Activated CD8-positive, alpha-beta memory T cell treated with anti-CD3 and anti-CD28 coated beads, Interleukin-2, amount 50 U/mL, for 4 hours (primary cell): Measurements from ENCODE around the gene CEP41.

Experiments used
- DNase-seq: peaks from one replicate; pipeline ENCODE4 v3.0.0-alpha.2; 2020

CEP41 gene

DNA sequence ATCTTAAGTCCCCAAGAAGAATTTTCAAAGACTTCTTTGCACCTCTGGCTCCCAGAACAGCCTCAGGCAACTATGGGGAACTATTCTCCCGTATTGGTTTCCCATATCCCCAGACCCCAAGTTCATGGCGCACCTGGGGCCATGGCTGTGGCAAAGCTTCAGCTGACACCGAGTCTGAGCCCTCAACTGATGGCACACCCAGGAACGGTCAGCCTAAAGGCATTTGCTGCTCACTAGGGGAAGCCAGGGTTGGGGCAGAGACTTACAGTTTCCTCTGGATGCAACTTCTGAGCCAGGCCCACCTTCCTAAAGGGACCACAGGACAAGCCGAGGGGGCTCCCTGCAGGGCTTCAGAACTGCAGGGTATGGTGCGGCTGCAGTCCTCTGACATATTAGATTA lies 74.3 kb downstream of the CEP41 start:
- peak; percentile 9 for DNase-seq

DNA sequence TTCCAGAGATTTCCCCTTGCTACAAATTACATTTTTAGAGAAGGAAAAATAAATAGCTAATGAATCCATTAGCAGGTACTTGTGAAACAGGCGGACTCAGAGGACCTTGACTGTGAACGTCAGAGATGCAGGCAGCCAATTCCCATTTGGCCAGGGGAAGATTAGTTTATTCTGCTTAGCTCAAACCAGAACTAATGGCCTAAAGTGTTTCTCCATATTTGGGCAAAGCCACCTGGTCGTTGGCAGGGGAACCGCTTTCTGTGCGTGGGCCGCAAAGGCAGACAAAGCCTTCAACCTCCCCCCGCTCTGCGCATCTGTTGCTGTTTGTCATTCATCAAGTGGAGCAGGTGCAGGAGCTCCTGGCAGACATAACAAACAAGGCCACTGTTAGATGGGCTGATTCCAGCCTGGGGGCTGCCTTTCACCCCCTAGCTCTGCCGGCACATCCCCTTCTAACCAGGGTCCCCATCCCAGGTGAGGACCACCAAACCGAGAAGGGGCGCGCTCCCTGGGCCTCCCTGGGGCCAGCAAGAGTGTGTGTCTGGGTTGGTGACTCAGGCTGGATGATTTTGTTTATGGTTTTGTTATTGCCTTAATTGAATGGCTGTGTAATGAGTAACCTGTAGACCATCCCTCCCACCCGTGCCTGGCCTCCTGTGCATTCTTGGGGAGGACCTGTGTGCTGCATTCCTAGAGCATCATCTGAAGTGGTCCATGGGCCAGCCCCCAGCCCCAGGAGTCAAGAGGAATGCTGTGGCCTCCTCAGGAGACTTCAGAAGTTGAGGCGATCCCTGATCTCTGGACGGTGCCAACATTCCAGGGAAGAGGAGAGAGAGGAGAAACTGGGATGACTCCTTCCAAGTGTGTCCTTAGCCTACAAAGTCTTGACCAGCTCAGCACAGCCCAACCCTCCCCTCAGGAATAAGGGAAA lies 75.0 kb downstream of the CEP41 start:
- DNase-seq, result no peak

DNA sequence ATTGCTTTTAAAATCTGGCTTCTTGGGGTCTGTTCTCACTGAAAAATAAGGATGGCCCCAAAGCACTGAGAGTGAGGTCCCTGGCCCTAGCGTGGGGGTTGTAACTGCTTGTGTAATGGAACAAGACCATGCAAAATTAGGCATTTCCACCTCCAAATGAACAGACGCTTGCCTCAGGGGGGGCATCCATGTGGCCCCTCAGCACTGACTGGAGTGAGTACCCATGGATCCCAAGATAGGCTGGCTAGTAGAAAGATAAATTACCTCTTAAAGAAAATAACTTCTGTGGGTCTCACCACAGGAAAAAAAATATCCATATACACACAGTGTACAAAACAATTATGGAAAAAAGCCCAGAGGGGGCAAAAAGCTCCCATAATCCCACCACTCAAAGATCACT lies 75.7 kb downstream of the CEP41 start:
- no peak for DNase-seq

DNA sequence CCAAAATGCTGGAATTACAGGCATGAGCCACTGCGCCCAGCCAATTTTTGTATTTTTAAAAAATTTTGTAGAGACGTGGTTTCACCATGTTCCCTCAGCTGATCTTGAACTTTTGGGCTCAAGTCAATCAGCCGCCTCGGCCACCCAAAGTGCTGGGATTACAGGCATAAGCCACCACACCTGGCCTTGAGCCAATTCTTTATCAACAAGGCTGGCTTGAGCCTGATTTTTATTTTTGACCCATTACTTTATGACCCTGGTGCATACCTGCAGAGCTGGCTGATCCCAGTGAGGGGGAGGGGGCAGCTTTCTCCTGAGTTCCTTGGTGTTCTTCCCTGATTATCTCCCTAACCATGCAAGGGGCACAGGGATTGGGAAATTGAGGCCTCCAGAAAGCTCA lies 76.4 kb downstream of the CEP41 start:
- DNase-seq, result no peak

DNA sequence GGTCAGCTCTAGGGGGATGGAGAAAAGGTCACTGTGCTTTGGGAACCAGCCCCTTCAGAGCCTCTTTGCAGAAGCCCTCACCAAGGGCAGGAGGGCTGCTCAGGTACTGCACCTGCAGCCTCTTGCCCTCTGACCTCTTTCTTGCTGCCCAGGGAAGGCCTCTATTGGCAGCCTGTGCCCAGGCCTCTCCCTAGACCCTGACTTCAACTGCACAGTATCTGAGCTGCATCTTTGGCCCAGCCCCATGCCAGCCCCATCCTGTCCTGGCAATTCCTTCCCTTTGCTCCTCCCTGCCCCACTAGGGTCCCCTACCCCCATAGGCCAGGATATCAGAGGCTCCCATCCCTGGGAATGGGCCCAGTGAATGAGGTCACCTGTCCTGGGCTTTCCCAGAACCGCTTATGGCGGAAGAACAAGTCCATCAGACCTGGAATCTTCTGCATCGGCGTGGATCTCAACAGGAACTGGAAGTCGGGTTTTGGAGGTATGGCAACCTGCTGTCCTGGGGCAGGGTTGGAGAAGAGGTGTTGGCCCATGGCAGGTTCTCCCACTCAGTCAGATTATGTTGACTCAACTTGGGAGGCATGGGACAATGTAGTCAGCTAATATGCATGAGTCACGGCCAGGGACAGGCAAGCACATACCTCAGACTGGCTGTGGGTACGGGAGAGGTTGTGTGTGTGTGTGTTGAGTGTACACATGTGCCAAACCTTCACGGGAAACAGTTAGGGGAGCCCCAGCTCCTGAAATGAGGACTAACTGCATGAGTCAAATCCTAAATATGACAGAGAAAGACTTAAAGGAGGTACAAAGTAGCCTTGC lies 77.6 kb downstream of the CEP41 start:
- DNase-seq, result no peak

DNA sequence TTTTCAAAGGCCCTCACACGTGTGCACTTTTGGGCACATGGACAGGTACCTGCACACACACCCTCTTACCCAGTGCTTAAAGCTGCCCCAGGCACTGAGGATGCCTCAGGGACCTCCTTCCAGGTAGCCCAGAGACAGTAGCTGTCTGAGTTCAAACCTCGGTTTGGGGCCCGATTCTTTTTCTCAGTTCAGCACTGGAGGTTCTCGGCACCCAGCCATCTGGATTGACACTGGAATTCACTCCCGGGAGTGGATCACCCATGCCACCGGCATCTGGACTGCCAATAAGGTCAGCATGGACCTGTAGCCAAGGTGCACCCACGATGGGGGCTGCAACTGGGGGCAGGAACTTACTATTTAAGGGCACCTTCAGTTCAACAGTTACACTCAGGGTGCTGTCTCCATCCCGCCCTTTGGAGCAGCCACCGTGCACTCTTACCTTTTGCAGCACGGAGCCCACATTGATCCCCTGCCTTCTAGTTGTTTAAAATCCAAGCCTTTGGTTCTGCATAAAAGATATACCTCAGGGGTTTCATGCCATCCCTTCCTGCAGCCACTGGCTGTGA lies 78.5 kb downstream of the CEP41 start:
- DNase-seq, result no peak

DNA sequence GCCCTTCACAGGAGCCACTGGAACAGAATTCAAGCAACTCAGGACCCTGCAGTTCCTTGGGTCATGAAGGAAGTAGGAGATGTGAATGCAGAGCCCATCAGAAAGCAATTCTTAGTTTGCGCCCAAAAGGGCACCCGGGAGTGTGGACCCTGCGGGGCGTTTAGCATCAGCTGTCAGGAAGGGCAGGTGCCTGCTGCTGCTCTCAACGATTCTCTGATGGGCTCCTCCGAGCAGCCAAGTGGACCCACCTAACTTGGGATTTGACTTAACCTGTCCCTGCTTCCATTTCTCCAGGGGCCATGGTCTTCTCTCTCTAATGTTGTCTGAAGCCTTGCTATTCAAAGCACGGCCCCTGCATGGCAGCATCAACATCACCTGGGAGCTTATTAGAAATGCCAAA lies 79.1 kb downstream of the CEP41 start:
- no peak for DNase-seq

DNA sequence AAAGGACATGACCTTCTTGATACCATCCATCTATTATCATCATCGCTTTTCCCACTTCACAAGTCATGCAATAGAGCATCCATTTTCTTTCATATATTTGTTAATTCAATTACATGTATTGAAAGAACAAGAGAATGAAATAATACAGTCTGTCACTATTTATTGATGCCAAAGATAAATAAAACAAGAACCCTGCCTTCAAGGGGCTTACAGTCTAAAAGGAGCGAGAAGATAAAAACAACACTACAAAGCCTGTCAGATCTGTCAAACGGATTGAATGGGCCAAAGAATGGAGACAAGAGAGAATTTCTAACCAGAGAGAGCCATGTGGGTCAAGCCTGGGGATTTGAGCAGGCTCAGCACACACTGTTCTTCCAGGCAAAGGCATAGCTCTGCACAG lies 80.3 kb downstream of the CEP41 start:
- no peak for DNase-seq

DNA sequence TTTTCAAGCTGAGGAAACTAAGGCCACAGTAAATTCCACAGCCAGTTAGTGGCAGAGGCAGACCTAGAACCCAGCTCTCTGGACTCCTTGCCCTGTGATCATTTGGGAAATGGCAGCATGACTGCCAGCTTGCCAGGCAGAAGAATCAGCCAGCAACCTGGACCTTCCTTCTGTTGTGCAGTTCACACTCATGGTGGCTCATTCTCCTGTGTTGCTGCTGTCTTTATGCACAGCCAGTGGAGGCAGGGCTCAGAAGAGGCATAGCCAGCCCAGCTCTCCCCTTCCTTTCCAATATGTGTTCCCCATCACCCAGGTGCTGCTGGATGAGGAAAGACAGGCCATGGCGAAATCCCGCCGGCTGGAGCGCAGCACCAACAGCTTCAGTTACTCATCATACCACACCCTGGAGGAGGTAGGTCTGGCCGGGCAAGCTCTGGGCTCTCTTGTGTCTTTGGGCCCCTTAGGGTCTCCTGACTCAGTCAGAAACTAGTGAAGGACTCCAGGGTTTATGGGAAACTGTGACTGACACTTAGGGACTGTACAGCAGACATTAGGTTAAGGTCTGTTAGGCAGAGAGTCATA lies 81.4 kb downstream of the CEP41 start:
- no peak for DNase-seq

DNA sequence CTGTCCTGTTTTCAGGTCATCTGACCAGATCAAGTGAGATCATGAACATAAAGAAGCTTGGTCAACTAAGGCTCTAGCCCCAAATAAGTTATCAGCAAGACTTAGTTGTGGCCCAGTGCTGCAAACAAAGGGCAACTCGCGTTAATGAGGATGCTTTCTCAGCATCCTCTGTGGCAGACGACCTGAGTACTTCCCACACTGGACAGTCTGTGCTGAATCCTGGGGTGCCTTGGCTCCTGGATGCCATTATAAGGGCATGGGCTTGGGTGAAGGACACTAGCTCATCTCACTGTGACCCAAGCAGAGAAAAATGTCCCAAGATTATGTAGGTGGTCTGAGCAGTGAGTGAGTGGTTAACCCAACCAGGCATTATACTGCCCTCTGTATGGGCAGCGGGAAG lies 82.3 kb downstream of the CEP41 start:
- no peak for DNase-seq

DNA sequence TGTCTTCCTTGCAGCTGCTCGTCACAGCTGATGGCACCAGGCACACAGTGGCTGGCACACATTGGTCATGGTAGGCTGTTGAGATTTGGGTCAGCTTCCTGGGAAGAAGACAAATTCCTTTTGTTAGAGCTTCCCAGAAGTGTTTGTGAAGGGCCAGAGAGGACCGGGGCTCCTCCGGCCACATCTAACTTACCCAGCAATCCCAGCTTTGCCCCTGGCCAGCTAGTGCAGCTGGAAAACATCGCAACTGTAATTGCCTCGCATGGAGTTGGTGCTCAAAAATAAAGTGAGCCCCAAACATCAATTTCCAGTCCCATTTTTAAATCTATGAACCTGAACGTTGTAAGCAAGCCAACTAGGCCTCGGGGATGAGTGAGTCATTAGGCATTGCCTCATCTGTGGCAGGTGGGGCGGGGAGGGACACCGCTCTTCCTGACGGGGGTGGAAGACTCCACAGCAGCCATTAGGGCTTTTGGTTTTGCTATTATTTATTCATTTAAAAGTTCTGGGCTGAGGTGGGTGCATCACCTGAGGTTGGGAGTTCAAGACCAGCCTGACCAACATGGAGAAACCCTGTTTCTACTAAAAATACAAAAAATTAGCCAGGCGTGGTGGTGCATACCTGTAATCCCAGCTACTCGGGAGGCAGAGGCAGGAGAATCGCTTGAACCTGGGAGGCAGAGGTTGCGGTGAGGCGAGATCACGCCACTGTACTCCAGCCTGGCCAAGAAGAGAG lies 83.8 kb downstream of the CEP41 start:
- no peak for DNase-seq

DNA sequence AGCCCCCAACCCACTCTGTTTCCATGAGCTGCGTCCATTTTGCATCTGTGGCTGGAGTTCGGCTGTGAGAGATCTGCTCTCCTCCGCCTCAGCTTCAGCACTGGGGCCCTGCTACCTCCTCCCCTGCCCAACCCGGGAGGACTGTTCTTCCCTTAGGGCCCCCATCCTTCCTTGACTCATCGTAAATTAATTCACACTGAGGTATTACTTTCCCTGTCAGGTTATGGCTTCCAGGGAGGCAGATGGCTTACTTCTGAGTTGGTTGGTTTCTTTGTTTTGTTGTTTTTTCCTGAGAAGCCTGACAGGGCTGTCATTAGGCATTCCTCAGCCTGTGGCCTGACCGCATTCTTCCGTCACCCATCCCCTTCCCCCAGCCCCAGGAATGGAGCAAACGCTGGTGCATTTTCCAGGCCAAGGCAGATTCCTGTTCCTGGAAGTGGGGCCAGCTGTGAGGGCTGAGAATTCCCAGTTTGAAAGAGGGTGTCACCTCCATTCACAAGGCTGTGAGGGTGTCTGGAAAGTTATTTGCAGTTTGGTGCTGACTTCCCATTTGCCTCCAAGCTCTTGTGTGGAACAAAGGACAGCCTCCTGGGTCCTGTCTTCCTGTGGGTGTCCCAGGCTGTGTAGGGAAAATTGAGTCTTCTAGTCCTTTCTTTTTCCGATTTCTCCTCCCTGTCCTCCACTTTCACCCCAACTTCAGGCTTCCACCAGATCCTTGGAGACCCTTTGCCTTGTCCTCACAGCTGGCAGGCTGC lies 84.5 kb downstream of the CEP41 start:
- DNase-seq, result no peak

DNA sequence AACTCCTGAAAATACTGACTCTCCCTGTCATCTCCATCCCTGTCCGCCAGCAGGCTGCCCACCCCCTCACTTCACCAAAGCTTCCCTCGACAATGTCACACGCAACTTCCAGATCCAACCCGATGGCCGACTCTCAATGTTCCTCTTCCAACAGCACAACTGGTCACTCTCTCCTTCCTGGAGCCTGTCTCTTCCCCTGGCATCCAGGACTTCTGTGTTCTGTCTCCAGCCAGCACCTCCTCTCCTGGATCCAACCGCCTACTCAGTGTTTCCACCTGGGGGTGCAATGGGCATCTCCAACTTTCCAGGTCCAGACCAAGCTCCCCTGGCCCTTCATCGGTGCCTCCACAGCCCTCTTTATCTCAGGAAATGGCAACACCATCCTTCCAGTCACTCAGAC lies 87.6 kb downstream of the CEP41 start:
- no peak for DNase-seq

DNA sequence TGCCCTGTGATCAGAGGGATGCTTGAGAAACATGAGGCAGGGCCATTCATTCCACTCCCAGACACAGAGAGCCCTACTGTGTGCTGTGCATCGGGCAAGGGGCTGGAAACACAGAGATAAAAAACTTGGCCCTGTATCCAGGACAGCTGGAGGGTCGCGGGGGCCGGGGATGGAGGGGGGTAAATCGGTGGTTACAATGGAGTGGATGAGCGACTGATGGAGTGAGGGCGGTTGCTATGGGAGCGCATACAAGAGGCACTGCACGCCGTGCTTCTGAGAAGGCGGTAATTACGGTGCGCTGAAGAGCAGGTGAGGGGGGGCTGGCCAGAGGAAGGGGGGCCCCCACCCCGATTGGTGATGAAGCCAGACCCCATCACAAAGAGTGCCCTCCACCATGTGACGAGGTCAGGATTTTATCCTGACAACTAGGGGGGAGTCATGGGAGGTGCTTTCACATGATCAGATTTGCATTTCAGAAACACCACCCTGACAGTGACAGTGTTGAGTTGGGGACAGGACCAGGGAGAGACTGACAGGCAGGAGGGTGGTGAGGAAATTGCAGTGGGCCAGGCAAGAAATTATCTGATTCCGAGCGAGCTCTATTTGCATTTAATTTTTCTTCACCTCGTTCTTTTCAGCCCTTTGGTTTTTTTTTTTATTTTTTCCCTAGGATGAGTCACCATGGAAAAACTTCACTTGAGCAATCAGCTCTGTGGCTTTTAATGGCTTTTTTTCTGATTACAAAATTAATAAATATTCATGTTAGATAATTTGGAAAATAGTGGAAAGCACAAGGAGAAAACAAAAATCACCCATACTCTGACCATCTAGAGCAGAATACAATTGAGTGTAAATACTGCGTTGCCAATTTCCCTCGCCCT lies 88.4 kb downstream of the CEP41 start:
- no peak for DNase-seq

DNA sequence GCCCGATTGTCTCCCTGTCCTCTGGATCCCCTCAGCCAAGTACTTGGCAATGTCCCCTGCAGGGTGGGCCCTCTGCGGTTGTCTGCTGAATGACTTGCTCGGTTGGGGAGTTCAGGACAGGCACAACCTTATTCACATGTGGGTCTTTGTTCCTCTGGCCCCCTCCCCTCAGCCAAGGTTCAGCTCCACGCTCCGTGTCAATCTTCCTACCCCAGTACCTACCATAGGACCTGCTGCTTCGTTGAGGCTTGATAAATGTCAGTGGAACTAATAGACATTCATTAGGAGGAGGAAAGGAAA lies 89.1 kb downstream of the CEP41 start:
- no peak for DNase-seq

DNA sequence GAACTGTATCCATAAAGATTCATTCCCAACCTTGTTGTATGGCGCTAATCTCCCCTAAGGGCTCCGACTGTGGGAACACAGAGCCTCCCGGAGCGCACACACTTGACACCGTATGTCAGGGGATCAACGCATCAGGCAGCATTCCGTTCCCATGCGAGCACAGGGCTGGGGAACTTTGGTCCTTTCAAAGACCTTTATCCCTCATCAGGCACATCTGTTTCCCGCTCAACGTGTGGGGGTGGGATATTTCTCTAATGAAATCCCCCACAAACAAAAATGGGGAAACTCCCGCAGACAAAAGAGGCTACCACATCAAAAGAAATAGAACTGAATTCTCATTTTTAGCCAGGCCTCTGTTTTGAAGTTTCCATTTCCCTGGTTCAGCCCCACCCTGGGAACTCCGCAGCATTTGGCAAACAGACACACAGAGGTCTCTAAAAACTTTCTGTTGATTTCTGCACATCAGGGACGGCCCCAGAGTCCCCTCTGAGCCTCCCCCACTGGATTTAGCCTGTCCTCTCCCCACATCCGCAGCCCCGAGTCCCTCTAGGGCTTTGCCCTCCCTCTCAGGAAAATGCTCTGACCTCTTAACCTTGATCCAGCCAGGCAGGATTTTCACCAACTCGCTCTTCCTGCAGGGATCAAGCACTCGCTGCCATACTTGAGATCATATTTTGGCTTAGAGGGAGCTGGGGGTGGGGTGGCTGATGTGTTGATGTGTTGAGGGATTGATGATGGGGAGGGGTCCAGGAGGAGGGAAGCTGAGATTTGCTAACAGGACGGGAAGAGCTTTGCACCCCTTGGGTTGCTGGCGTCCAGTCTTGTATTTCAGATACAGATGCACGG lies 89.6 kb downstream of the CEP41 start:
- DNase-seq, result no peak

DNA sequence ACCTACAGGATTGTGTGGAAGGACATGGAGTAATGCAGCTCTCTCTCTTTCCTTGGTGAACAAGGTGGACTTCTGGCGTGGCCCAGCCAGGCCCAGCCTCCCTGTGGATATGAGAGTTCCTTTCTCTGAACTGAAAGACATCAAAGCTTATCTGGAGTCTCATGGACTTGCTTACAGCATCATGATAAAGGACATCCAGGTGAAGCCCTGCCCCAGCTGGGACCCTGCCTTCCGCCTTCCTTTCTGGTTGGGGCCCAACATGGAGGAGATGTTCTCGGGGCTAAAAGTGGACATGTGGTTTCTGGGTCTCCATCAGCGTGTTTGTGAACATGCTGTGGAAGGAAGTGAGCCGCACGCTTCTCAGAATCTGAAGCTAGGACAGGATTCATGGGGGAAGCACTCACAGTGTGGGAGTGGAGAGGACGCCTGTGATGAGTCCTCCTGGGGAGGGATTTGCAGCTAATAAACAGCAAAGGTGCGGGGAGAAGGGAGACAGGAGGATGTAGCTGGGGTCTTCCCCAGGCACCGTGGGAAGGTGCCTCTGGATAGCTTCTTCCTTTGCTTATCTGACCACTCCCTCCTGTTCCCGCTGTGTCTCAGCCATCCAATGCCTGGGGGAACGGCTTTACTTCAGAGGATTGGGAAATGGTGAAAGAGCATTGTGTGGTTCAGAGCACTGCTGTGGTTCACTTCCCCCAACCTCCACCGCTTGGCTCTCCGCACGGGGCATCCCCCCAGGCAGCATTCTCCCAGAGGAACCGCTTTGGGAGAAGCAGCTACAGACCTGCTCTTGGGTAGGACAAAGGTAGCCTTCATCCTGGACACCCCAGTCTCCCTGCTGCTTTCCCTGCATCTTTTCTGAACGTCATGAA lies 90.7 kb downstream of the CEP41 start:
- DNase-seq, result no peak

DNA sequence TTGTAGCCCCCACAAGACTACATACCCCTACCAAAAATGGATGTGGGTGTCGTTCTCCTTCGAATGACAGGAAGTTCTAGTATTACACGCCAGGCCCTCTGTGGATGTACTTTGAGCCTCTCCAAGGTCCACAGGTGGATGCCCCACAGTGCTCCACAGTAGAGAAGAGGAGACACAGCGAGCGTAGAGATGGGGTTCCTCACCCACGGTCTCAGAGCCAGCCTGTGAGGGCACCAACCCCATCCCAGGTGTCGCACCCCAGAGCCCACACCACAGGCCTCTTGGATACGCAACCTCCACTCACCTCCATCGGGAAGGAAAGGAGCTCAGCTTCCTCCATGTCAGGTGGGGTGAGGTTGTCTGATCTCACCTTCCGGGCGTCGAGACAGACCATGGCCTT lies 93.9 kb downstream of the CEP41 start:
- DNase-seq, result no peak
